HUDEP-2 (cell line): ENCODE measurements around the gene OGDH.

ENCODE experiments used
- DNase-seq, 76 experiments: peaks; one replicate each; lab custom pipeline; 2025; ENCODE audit not compliant: unreplicated experiment in 76 of 76; lab: John Stamatoyannopoulos, UW

OGDH gene

DNA sequence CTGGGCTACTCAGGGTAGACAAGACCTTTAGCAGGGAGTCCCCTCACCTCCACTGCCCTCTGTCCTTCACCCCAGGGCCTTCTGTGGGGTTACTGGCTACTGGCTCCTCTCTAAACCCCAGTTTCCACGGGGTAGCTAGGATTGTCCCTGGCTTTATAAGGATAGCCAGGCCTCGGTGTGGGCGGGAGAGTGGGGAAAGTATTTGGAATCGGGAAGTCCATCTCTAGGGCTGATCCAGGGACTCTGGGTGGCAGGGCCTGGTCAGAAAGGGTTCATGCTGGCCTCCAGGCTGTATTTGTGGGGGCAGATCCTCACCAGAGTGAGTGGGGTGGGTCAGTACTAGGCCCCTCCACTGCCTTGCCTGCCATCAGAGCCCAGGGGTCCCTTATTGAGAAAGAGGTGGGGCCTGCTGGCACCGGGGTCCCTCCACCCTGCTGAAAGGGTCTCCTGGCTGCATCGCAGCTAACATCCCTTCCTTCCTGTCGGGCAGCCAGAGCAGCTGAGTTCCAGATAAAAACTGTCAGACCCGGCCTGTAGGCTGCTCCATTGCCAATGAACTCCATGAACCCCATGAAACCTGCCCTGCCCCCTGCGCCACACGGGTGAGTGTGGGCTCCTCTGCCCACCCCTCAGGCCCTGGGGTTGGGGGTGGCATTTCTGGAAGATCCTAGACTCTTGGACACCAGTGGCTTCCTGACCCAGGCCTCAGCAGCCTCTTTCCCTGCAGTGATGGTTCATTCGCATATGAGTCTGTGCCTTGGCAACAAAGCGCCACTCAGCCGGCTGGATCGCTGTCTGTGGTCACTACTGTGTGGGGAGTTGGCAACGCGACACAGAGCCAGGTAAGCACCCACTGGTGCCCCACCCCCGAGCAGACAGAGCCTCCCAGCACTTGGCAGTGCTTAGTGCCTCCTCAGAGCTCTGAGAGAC lies 149.5 kb downstream of the OGDH start:
- DNase-seq, result no peak

DNA sequence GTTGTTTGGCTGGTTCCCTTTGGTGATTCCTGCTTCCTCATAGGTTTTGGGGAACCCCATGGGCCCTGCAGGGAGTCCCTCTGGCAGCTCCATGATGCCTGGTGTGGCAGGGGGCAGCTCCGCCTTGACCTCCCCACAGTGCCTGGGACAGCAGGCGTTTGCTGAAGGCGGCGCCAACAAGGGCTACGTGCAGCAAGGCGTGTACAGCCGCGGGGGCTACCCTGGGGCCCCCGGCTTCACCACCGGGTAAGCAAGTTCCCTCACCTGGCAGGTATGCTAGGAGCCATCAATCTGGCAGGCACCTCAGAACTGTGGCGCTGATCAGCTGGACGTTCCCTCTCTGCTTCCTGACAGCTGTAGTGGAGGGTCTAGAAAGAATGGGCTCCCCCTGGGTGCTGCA lies 150.5 kb downstream of the OGDH start:
- no peak for DNase-seq

GRCh38 chr7:44757311-44757710 lies 150.9 kb downstream of the OGDH start:
- no peak for DNase-seq

DNA sequence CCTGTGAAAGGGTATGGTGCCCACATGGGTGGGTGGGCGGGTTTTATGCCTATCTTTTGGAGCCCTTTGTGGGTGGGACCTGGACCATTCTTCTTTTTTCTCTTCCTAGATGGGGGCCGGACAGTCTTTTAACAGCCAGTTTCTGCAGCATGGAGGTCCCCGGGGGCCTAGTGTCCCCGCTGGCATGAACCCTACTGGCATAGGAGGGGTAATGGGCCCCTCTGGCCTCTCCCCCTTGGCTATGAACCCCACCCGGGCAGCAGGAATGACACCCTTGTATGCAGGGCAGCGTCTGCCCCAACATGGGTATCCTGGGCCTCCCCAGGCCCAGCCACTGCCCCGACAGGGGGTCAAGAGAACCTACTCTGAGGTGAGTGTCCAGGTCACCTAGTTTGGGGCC lies 151.3 kb downstream of the OGDH start:
- no peak for DNase-seq
